Activated CD4-positive, alpha-beta T cell treated with anti-CD3 and anti-CD28 coated beads, Interleukin-2, amount 50 U/mL, for 1 hour (primary cell): Measurements from ENCODE around the gene CHCHD6.

Source experiments
- DNase-seq: peaks from one replicate; pipeline ENCODE4 v3.0.0-alpha.2; 2020

The CHCHD6 gene

GRCh38 chr3:126946405-126946804 is 242.4 kb downstream of the CHCHD6 start:
- no peak for DNase-seq

DNA sequence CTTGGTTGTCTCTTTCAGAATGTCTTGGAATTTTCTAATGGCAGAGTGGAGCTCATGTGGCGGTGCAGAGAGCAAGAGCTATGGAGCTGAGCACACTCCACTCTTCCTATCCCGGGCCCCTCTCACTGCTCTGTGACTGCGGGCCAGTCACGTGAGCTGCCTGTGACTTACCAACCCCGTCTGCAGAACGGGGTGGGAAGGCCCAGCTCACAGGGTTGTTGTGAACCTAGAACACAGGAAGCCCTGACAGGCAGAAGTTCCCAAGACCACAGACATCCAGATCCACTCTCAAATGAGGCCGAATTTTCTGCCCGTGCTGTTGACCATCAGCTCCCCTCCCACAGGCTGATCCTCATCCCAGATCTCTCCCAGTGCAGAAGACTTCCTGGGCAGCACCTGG is 243.4 kb downstream of the CHCHD6 start:
- no peak for DNase-seq

- no peak for DNase-seq
These were observed 245.0 kb downstream of the CHCHD6 start for GRCh38 chr3:126948980-126949535.

- DNase-seq = no peak
These were observed 247.5 kb downstream of the CHCHD6 start for GRCh38 chr3:126951561-126951960.

DNA sequence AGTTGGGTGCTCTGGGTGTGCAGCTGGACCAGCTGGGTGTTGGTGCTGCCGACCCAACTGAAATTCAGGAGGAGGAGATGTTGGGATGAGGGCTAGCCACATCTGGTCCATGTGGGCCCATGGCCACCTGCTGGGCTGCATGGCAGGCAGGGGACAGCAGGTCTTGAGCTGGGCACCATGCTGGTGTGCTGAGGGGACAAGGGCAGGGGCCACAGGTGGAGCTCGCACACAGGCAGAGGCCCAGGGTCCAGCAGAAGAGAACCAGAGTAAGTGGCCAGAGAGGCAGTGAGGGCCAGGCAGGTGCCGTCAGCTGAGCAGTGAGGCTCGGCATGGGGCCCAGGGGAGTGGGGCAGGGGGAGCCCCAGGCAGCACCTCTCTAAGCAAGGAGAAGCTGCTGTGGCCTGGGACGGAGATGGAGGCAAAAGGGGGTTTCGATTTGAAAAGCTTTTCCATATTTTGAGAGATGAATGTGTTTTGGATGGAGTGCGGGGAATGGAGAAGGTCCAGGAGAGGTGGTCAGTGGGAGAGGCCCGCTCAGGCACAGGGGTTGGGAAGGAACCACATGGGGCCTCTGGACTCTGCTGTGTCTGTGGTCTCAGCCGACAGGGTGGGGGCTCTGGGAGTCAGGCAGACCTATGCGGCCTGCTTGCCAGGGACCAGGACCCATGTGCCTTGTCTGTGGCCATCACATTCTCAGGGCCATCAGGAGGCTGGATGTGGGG is 248.4 kb downstream of the CHCHD6 start:
- no peak for DNase-seq

DNA sequence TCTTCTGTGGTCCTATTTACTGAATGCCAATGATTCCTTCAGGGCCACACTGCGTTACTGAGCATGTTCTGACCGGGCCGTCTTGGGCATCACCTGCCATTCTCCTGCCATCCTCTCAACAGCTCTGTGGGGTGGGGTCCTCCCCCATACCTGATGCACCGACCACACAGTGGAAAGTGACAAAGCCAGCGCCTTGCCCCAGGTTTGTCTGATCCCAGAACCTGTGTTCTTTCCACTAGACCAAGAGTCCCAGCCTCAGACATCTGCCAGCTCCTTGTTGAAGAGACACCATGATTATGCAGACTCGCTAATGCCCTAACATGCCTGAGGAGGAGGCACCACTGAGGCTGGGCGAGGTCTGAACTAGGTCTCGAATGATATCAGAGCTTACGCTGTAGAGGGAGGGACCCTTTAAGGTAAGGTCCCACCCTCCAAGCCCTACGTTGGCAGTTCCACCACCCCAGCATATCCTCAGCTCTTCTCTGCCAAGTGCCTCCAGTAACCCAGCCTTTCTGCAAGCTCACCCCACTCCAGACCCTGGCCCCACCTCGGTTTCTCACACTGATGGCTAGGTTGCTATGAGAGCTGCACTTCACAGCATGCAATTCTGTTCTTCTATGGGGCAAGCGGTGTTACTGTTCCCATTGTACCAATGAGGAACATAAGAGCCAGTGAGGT is 249.1 kb downstream of the CHCHD6 start:
- DNase-seq = no peak

- no peak for DNase-seq
These were observed 250.3 kb downstream of the CHCHD6 start for GRCh38 chr3:126954141-126954842.

DNA sequence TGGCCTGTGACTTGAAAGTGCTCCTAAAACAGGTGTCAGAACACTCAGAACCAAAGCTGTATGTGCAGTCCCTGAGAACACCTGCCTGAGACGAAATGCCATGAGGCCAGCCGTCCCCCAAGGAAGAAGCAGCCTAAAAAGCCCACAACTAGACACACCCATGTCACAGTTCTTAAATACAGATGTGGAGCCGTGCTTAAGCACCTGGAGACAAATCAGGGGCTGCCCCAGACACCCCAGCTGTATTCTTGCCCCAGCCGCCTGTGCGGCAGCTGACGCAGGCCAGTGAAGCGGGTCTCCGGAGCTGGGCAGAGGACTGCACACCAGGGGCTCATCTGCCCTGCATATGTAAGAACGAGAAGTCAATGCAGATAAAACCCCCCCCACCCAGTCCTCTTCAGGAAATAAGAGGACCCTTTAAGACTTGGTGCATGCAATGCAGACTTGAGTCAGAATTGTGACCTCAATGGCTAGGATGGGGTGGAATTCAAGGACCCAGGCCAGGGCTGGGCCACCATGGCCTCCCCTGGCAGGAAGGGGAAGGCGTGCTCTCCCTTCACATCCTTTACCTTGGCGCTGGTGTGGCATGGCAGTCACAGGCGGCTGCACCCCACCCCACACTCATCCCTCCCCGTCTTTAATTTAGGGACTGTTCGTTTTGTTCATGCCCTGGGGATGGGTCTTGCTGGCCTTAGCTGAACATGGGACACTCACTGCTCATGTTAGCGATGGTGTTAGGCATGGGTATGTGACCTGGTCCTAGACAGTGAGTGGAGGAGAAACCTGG is 251.2 kb downstream of the CHCHD6 start:
- DNase-seq = no peak

- DNase-seq = no peak
These were observed 252.3 kb downstream of the CHCHD6 start for GRCh38 chr3:126956361-126956760.

GRCh38 chr3:126956866-126957650 is 253.0 kb downstream of the CHCHD6 start:
- DNase-seq = no peak

DNA sequence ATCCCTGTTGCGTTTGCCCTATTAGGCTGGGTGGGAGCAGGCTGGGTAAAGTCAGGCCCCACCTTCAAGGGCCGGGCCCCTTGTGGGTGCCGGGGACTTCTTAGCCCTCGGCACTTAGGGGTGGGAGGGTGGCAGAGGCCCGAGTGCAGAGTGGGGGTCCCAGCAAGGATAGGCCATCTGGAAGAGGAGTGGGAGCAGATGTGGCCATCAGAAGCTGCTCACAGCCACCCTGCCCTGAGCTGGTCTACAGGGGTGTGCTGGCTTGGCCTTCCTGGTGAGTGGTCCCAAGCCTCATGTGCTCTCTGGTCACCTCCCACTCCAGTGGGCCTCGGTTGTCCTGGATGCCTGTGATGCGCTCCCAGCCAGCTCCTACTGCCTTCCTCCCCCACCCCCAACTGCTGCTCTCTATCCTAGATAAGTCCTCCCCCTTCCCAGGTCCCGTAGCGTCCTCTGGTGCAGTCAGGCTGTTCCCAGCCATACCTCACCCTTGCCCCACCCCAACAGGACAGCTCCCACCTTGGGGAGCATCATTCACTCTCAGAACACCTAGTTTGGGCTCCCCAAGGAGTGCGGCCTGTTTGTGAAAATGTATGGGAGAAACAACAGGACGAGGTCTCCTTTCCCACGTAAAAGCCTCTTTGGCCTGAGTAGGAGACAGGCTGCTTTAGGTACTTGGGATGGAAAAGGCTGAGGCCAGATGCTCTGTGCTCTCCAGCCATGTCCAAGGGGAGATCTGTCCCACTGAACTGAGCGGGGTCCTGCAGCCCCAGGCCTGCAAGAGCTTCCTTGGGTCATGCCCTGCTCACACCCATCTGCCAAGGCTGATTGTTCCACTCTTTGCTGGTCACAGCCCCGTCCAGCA is 254.0 kb downstream of the CHCHD6 start:
- DNase-seq = no peak

DNA sequence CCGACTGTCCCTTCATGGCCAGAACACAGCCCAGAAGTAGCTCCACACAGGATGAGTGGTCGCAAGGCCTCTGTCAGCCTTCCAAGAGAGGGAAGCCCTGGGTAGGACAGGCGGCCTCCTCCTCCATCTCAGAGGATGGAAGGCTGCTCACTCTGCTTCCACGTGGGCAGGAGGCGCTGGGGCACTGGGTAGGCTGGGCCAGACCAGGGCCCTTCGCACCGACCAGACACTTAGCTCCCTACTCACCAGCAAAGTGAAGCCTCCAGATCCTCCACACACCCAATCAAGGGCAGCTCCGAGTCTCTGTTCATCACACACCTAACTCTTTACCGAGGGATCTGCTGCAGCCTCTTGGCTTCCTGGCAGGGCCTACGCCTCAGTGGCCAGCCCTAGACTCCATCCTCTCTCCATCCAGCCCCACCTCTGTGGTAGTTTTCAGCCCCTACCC is 254.6 kb downstream of the CHCHD6 start:
- DNase-seq = no peak

DNA sequence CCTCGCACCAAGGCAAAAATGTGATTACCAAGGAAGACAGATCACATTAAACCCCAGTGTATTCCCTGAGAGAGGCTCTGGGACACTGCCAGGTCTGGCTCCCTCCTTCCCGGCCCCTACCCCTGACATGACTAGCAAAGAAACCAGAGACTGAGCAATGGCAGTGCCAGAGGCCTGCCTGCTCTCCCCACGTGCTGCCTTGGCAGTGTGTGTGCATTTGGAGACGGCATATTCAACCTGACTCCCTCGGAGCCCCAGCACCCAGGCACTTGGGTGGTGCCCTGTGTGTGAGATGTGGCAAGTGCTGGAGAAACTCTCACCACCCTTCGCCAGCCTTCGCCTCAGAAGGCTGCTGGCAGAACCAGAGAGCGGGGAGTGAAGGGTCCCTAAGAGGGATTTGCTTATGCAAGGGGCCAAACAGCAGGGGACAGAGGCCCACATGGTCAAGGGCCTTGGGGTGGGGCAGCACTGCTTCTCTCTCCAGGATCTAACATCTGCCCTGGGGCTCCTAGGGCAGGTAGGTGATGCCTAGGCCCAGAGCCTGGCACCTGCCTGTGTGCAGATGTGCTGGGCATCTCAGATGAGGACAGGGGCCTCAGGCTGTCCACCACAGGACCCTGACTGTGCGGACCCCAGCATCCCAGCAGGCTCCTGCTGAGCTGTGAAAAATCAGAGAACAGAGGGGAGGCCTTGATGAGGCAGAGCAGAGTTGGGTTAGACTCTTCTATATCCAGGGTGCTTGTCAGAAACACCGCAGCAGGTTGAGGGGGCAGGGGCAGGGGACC is 255.3 kb downstream of the CHCHD6 start:
- DNase-seq = no peak

GRCh38 chr3:126959921-126960603 is 256.0 kb downstream of the CHCHD6 start:
- DNase-seq = no peak

- DNase-seq = no peak
These were observed 256.6 kb downstream of the CHCHD6 start for GRCh38 chr3:126960604-126960995.

GRCh38 chr3:126961191-126961790 is 257.3 kb downstream of the CHCHD6 start:
- no peak for DNase-seq

DNA sequence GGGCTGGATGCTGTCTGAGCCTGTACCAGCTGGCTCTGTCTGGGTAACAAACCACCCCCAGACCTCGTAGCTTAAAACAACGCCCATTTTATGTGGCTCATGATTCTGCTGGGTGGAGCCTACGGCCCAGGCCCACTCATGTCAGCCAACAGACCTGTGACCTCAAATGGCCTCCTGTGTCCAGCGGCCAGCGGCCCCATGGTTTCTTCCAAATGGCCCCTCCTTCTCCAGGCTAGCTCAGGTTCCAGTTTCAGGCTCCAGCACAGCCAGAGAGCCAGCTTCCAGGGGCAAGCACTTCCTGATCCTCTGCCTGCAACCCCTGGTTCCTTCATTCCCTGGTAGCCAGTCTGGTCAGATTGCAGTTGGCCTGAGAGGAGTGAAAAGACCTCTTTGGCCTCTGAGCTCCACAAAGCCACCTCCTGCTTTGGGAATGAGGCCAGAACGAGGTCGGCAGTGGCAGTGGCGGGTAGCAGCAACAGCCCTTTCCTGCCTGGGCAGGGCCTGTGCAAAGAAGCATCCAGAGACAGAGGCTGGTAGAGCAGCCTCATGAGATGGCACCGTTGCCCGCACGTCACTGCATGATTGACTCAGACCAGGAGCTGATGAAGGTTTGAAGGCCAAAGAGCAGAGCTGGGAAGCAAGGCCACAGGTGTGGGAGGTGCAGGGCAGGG is 257.9 kb downstream of the CHCHD6 start:
- DNase-seq = no peak

DNA sequence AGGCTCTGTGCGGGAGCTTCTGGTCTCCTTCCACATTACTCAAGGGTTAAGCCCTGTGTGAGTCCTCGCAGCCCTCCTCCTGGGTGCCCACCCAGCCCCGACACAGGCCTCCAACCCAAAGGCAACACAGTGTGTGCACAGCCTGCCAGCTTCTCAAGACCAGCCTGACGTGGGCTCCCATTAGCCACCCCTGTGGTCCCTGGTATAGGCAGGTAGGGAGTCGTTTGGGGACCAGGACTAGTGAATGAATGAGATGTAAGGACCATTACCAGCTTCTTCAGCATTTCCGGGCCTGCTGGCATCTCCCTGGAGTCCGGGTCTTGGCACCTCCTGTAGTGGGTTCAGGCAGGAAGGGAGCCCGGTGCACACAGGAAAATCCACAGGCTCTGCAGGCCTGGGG is 258.7 kb downstream of the CHCHD6 start:
- no peak for DNase-seq
